Astrocyte (in vitro differentiated cells and primary cell): ENCODE data around the gene LIMS2. TPM values are rescaled to one million over a fixed set of nuclear protein-coding genes. Genes with fewer than 3 reads are reported as not detected.

Source experiments
- DNase-seq: peaks from one replicate; pipeline ENCODE4 v3.0.0-alpha.2; 2010; ENCODE audit warnings: low read depth
- FAIRE-seq: peaks from 2 replicates; lab custom pipeline; 2011; peaks lifted over from hg19 to GRCh38; lab: Jason Lieb, UNC
- H2AFZ ChIP-seq: 2 replicates; pipeline ENCODE4 v1.6.0; 2012; ENCODE audit warnings: low read depth, low read length, inconsistent platforms
- H3K27ac ChIP-seq: 2 replicates; pipeline ENCODE4 v1.5.1; 2011; ENCODE audit warnings: low read depth, low read length, inconsistent platforms
- H3K27me3 ChIP-seq: 2 replicates; pipeline ENCODE4 v1.6.0; 2011; ENCODE audit warnings: low read length, inconsistent platforms; ENCODE audit not compliant: insufficient read depth
- H3K36me3 ChIP-seq: 2 replicates; pipeline ENCODE4 v1.5.1; 2011; ENCODE audit warnings: low read length, inconsistent platforms; ENCODE audit not compliant: insufficient read depth
- H3K4me1 ChIP-seq: 2 replicates; pipeline ENCODE4 v1.5.1; 2011; ENCODE audit warnings: low read length, inconsistent platforms; ENCODE audit not compliant: insufficient read depth
- H3K4me2 ChIP-seq: 2 replicates; pipeline ENCODE4 v1.6.0; 2012; ENCODE audit warnings: low read length, inconsistent platforms
- H3K4me3 ChIP-seq: 2 replicates; pipeline ENCODE4 v1.5.1; 2011; ENCODE audit warnings: low read depth, mild to moderate bottlenecking, low read length, inconsistent platforms; ENCODE audit not compliant: insufficient read depth
- H3K79me2 ChIP-seq: 2 replicates; pipeline ENCODE4 v1.6.0; 2012; ENCODE audit warnings: mild to moderate bottlenecking, low read length, inconsistent platforms; ENCODE audit not compliant: insufficient read depth
- H3K9ac ChIP-seq: 2 replicates; pipeline ENCODE4 v1.6.0; 2012; ENCODE audit warnings: mild to moderate bottlenecking, low read length, inconsistent platforms
- H3K9me3 ChIP-seq: 2 replicates; pipeline ENCODE4 v1.5.1; 2012; ENCODE audit warnings: low read depth, mild to moderate bottlenecking, low read length, inconsistent platforms; ENCODE audit not compliant: insufficient read depth
- H4K20me1 ChIP-seq: 2 replicates; pipeline ENCODE4 v1.6.0; 2012; ENCODE audit warnings: low read length, inconsistent platforms; ENCODE audit not compliant: insufficient read depth
- H3K27ac Mint-ChIP-seq: one replicate; pipeline ENCODE4 v1.8.0; 2021; ENCODE audit warnings: mild to moderate bottlenecking, mixed read lengths; ENCODE audit not compliant: unreplicated experiment
- H3K27me3 Mint-ChIP-seq: one replicate; pipeline ENCODE4 v1.8.0; 2021; ENCODE audit warnings: low read depth, mixed read lengths; ENCODE audit not compliant: unreplicated experiment
- H3K36me3 Mint-ChIP-seq: one replicate; pipeline ENCODE4 v1.8.0; 2021; ENCODE audit warnings: low read depth, mixed read lengths; ENCODE audit not compliant: unreplicated experiment
- H3K4me1 Mint-ChIP-seq: one replicate; pipeline ENCODE4 v1.8.0; 2021; ENCODE audit warnings: low read depth, mixed read lengths; ENCODE audit not compliant: unreplicated experiment
- H3K4me3 Mint-ChIP-seq: one replicate; pipeline ENCODE4 v1.8.0; 2021; ENCODE audit warnings: mild to moderate bottlenecking, moderate library complexity, mixed read lengths; ENCODE audit not compliant: unreplicated experiment
- H3K9me3 Mint-ChIP-seq: one replicate; pipeline ENCODE4 v1.8.0; 2021; ENCODE audit warnings: mild to moderate bottlenecking, mixed read lengths; ENCODE audit not compliant: unreplicated experiment
- CTCF ChIP-seq: IDR thresholded peaks from 2 replicates; pipeline ENCODE4 v1.5.1; 2011; ENCODE audit warnings: low read depth, mild to moderate bottlenecking, inconsistent platforms, low read length, moderate library complexity; ENCODE audit not compliant: insufficient read depth
- EZH2 ChIP-seq: IDR thresholded peaks from 2 replicates; pipeline ENCODE4 v1.6.1; 2012; ENCODE audit warnings: mild to moderate bottlenecking, low read length, inconsistent platforms; ENCODE audit not compliant: insufficient read depth
- total RNA-seq: library from RNA; stranded (reverse); gene quantifications from 2 replicates; pipeline ENCODE4 v1.2.1, GENCODE V29; 2021

The LIMS2 gene
- total RNA-seq, 1 donor from 2014 or later, result 73.3 TPM

GRCh38 chr2:127706215-127706990 lies 31.1 kb upstream of the LIMS2 start:
- H3K4me2 ChIP-seq, result no peak overlapping the region
- H3K4me3 ChIP-seq, result no peak overlapping the region
- H3K9ac ChIP-seq, result no peak overlapping the region
- peaks cover 13% of the 10 kb centered on the region for H3K4me1 ChIP-seq
- Mint-ChIP-seq H3K9me3 (no peaks in the 10 kb centered on the region), H3K4me1 (peaks cover 17% of the 10 kb centered on the region), H3K27ac (peak overlapping the region; percentile 66), H3K27me3 (no peaks in the 10 kb centered on the region), H3K36me3 (peaks cover 23% of the 10 kb centered on the region), H3K4me3 (no peak overlapping the region)
- DNase-seq (no peak), FAIRE-seq (no peak)
- no peak overlapping the region for H2AFZ ChIP-seq
- peaks cover 27% of the 10 kb centered on the region for H3K36me3 ChIP-seq
- no peak overlapping the region for H3K27ac ChIP-seq
- peaks cover 24% of the 10 kb centered on the region for H4K20me1 ChIP-seq
- H3K27me3 ChIP-seq, result no peaks in the 10 kb centered on the region
- peaks cover 24% of the 10 kb centered on the region for H3K79me2 ChIP-seq
- no peaks in the 10 kb centered on the region for H3K9me3 ChIP-seq
- no peak for TF ChIP-seq EZH2
- no peak for TF ChIP-seq CTCF

GRCh38 chr2:127705391-127706065 lies 30.2 kb upstream of the LIMS2 start:
- no peak overlapping the region for H3K27ac ChIP-seq
- H3K27me3 Mint-ChIP-seq, result no peaks in the 10 kb centered on the region
- H3K36me3 ChIP-seq, result peaks cover 27% of the 10 kb centered on the region
- peaks cover 24% of the 10 kb centered on the region for H3K79me2 ChIP-seq
- FAIRE-seq (no peak), DNase-seq (no peak)
- TF ChIP-seq EZH2, result no peak
- no peak for TF ChIP-seq CTCF
- no peak overlapping the region for H3K9ac ChIP-seq
- H3K36me3 Mint-ChIP-seq, result peaks cover 20% of the 10 kb centered on the region
- H3K27ac Mint-ChIP-seq, result no peak overlapping the region
- peaks cover 13% of the 10 kb centered on the region for H3K4me1 ChIP-seq
- H3K4me3 Mint-ChIP-seq, result no peak overlapping the region
- peaks cover 24% of the 10 kb centered on the region for H4K20me1 ChIP-seq
- no peaks in the 10 kb centered on the region for H3K27me3 ChIP-seq
- no peak overlapping the region for H3K4me2 ChIP-seq
- H3K9me3 ChIP-seq, result no peaks in the 10 kb centered on the region
- no peak overlapping the region for H2AFZ ChIP-seq
- no peak overlapping the region for H3K4me3 ChIP-seq
- H3K4me1 Mint-ChIP-seq, result peaks cover 17% of the 10 kb centered on the region
- H3K9me3 Mint-ChIP-seq, result no peaks in the 10 kb centered on the region
